Effector memory CD4-positive, alpha-beta T cell (primary cell): ENCODE data around the gene TNXB.

ENCODE experiments used
- DNase-seq, 3 donors: peaks; one replicate each; pipeline ENCODE4 v3.0.0-alpha.2; 2020
- H3K27ac ChIP-seq: 2 replicates; pipeline ENCODE4 v1.7.0; 2013; ENCODE audit warnings: mild to moderate bottlenecking, low read length, moderate library complexity; ENCODE audit not compliant: insufficient read depth, poor library complexity, severe bottlenecking
- H3K27me3 ChIP-seq: replicated peaks from 2 replicates; pipeline ENCODE4 v1.7.0; 2013; ENCODE audit warnings: mild to moderate bottlenecking, low read length; ENCODE audit not compliant: insufficient read depth, control insufficient read depth, poor library complexity, severe bottlenecking
- H3K36me3 ChIP-seq: 2 replicates; pipeline ENCODE4 v1.7.0; 2013; ENCODE audit warnings: mild to moderate bottlenecking, low read length, moderate library complexity; ENCODE audit not compliant: control insufficient read depth, insufficient read depth
- H3K4me1 ChIP-seq: 2 replicates; pipeline ENCODE4 v1.7.0; 2013; ENCODE audit warnings: low read length, mild to moderate bottlenecking; ENCODE audit not compliant: control insufficient read depth, insufficient read depth, poor library complexity, severe bottlenecking
- H3K4me3 ChIP-seq: 2 replicates; pipeline ENCODE4 v1.7.0; 2013; ENCODE audit warnings: low read length, low read depth, mild to moderate bottlenecking; ENCODE audit not compliant: insufficient read depth, poor library complexity, severe bottlenecking
- H3K9me3 ChIP-seq: 2 replicates; pipeline ENCODE4 v1.7.0; 2013; ENCODE audit warnings: mild to moderate bottlenecking, low read length, moderate library complexity; ENCODE audit not compliant: control insufficient read depth

Gene TNXB

GRCh38 chr6:32126880-32127279 lies 17.7 kb upstream of the TNXB start:
- peaks cover 23% of the 10 kb centered on the region for H3K4me1 ChIP-seq
- H3K9me3 ChIP-seq, result no peaks in the 10 kb centered on the region
- H3K4me3 ChIP-seq, result no peak overlapping the region
- H3K27me3 ChIP-seq, result no peaks in the 10 kb centered on the region
- DNase-seq, result no peak
- peaks cover 21% of the 10 kb centered on the region for H3K36me3 ChIP-seq
- H3K27ac ChIP-seq, result peak overlapping the region; percentile 82

DNA sequence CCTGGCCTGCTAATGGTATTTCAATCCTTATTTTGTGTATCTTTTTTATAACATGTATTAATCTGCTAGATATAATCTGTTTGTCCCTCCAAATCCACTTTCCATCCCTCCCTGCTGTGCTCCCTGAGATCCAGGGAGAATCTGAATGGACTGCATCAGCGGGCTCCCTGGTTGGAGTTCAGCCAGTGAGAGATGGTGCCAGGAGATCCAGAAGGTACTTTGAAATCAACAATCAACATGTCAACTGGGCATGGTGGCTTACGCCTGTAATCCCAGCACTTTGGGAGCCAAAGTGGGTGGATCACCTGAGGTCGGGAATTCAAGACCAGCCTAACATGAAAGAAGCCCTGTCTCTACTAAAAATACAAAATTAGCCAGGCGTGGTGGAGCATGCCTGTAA lies 14.5 kb upstream of the TNXB start:
- H3K9me3 ChIP-seq, result no peaks in the 10 kb centered on the region

DNA sequence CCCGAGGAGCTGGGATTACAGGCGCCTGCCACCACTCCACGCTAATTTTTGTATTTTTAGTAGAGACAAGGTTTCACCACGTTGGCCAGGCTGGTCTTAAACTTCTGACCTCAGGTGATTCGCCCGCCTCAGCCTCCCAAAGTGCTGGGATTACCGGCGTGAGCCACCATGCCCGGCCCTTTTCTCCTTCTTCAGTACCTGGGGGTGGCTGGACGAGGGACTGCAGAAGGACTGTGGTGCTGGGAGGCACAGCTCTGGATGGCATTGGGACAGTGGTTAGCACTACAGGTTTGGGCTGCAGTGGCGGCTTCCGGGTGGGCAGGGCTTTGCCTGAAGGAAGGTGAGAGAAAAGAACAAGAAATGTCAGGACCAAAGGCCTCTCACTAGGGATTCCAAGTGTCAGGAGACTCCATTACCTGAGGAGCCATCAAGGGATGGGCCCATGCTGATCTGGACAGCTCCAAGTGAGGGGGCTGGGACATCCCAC lies 11.5 kb upstream of the TNXB start:
- no peak for DNase-seq
- Histone ChIP-seq H3K4me3 (no peak overlapping the region), H3K27me3 (no peaks in the 10 kb centered on the region), H3K9me3 (no peaks in the 10 kb centered on the region), H3K36me3 (peaks cover 69% of the 10 kb centered on the region), H3K4me1 (no peaks in the 10 kb centered on the region), H3K27ac (no peak overlapping the region)

More for the DNA sequence above, 14.5 kb upstream of the TNXB start:
- H3K27ac ChIP-seq, result no peak overlapping the region
- no peaks in the 10 kb centered on the region for H3K27me3 ChIP-seq
- DNase-seq, result no peak
- H3K36me3 ChIP-seq, result peaks cover 46% of the 10 kb centered on the region
- H3K4me3 ChIP-seq, result no peak overlapping the region
- peaks cover 12% of the 10 kb centered on the region for H3K4me1 ChIP-seq

GRCh38 chr6:32118782-32119628 lies 9.9 kb upstream of the TNXB start:
- DNase-seq, result peak; percentile 33 to 48 (median 37)
- peaks cover 65% of the 10 kb centered on the region for H3K36me3 ChIP-seq
- H3K27me3 ChIP-seq, result no peaks in the 10 kb centered on the region
- no peak overlapping the region for H3K4me3 ChIP-seq
- no peaks in the 10 kb centered on the region for H3K9me3 ChIP-seq
- H3K4me1 ChIP-seq, result no peaks in the 10 kb centered on the region
- no peak overlapping the region for H3K27ac ChIP-seq

GRCh38 chr6:32117461-32117860 lies 8.3 kb upstream of the TNXB start:
- H3K27me3 ChIP-seq, result no peaks in the 10 kb centered on the region
- no peak overlapping the region for H3K27ac ChIP-seq
- no peaks in the 10 kb centered on the region for H3K4me1 ChIP-seq
- H3K36me3 ChIP-seq, result peaks cover 60% of the 10 kb centered on the region
- no peaks in the 10 kb centered on the region for H3K9me3 ChIP-seq
- DNase-seq, result no peak
- no peak overlapping the region for H3K4me3 ChIP-seq

- Histone ChIP-seq H3K9me3 (no peaks in the 10 kb centered on the region), H3K4me3 (no peak overlapping the region), H3K36me3 (peaks cover 54% of the 10 kb centered on the region), H3K27me3 (no peaks in the 10 kb centered on the region), H3K4me1 (no peaks in the 10 kb centered on the region), H3K27ac (no peak overlapping the region)
- no peak for DNase-seq
These were observed 7.5 kb upstream of the TNXB start for GRCh38 chr6:32116674-32117073.

- Histone ChIP-seq H3K4me1 (no peaks in the 10 kb centered on the region), H3K27ac (no peak overlapping the region), H3K9me3 (no peaks in the 10 kb centered on the region), H3K36me3 (peaks cover 46% of the 10 kb centered on the region), H3K27me3 (no peaks in the 10 kb centered on the region), H3K4me3 (no peak overlapping the region)
- DNase-seq, result no peak
These were observed 6.5 kb upstream of the TNXB start for GRCh38 chr6:32115623-32116022.

DNA sequence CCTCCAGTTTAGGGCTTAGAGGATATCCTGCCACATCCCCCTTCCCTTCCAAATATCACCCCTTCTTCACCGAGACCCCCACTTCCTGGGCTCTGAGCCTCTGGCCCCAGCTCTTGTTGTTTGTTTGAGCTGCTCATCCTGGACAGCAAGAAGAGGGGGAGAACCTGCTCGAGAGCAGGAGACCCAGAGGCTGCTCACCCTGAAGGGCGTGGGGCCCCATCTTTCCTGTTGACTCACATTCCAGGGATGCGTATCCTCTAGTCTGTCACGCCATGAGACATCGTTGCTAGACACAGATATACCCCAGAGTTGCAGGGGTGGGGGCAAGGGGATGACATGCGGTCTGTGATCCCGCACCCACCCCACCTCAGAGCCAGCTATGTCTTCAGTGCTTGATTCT lies 5.7 kb upstream of the TNXB start:
- Histone ChIP-seq H3K36me3 (peaks cover 43% of the 10 kb centered on the region), H3K9me3 (no peaks in the 10 kb centered on the region), H3K4me1 (no peaks in the 10 kb centered on the region), H3K27ac (no peak overlapping the region), H3K4me3 (no peak overlapping the region), H3K27me3 (no peaks in the 10 kb centered on the region)
- DNase-seq, result no peak

DNA sequence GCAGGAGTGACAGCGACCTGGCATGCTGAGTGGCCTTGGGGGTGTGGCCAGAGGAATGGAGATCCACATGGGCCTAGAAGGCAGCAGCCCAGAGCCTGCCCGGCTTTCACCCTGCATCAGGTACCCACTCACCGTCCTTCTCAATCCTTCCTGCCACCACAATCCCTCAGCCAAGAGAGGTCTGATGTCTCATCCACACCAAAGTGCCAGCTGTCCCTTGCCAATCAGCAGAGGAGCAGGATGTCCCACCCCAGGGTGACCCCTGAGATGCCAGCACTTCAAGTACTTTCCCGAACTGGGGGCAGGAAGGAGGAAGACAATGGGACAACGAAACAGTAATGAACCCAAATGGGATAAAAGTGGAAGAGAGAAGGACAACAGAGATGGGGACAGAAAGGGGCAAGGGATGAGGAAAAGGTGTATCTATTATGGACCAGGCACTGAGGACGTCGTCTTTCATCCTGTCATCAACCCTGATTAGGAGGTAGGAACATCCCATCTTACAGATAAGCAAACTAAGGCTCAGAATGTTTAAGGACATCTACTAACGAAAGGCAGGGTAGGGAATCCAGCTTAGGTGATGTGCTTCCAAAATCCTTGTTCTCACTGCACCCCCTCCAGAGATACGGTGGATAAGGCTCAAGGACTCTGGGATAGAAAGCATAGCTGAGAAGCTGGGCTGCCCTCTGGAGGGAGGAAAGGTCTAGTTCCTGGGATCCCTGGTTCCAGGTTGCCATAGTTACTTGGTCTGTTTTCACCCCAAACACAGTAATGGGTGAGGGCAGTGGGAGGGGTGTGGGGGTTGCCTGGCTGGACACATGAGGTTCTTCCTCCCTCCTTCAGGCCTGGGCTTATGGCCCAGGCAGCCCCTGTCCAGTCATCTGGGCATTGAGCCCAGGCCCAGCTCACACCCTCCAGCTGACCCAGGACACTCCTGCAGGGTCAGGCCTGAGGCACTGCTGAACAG lies 4.5 kb upstream of the TNXB start:
- H3K27ac ChIP-seq, result no peak overlapping the region
- DNase-seq, result no peak

More for the DNA sequence above, 4.5 kb upstream of the TNXB start:
- Histone ChIP-seq H3K9me3 (no peaks in the 10 kb centered on the region), H3K4me3 (no peak overlapping the region), H3K36me3 (peaks cover 31% of the 10 kb centered on the region), H3K27me3 (no peaks in the 10 kb centered on the region), H3K4me1 (peaks cover 7% of the 10 kb centered on the region)
